Measurements from ENCODE around the gene ZNF639. TPM values are rescaled to one million over a fixed set of nuclear protein-coding genes. Genes with fewer than 3 reads are reported as not detected.

ZNF639 gene
- total RNA-seq, 1 donor from 2014 or later: 51.6 TPM

DNA sequence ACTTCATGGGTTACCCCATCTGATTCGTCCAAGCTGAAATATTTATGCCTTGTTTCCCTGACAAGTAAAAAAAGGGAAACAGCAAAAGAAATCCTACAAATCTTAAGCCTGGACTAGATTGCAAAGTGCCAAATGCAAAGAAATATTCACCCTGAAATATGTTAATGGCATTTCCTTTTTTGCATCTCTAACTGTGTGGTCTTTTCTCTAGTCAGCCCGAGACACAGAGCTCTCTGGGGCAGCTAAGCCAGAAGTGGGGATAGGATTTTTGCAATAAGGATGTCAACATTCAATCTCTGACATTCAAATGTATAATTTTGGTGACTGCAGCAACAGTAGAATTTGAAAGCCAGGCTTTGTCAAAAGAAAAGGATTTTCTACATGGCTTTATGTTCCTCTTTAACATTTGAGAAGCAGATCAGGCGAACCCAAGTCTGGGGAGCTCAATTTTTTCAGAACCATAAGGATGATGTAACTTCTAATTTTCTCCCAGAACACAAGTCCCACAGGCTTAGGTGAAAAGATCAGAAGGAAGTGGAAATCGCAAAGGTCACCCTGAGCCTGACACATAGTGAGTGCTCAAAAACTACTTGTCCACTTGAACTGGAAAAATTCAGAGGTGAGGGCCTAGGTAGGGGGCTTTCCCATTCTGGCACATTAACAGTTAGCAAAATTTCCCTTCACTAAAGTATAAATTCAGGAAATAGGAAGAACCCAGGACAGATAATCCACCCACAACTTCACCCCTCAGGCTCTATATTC, 43.7 kb upstream of the ZNF639 start:
- Histone ChIP-seq H3K4me3 (ENCODE audit: low read depth, low read length) (no peak overlapping the region), H3K36me3 (ENCODE audit: control insufficient read depth, insufficient read depth, low read length) (no peaks in the 10 kb centered on the region), H3K27me3 (ENCODE audit: control insufficient read depth, insufficient read depth, low read length) (no peaks in the 10 kb centered on the region)
- TF ChIP-seq, protein P1, sequence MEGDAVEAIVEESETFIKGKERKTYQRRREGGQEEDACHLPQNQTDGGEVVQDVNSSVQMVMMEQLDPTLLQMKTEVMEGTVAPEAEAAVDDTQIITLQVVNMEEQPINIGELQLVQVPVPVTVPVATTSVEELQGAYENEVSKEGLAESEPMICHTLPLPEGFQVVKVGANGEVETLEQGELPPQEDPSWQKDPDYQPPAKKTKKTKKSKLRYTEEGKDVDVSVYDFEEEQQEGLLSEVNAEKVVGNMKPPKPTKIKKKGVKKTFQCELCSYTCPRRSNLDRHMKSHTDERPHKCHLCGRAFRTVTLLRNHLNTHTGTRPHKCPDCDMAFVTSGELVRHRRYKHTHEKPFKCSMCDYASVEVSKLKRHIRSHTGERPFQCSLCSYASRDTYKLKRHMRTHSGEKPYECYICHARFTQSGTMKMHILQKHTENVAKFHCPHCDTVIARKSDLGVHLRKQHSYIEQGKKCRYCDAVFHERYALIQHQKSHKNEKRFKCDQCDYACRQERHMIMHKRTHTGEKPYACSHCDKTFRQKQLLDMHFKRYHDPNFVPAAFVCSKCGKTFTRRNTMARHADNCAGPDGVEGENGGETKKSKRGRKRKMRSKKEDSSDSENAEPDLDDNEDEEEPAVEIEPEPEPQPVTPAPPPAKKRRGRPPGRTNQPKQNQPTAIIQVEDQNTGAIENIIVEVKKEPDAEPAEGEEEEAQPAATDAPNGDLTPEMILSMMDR (IDR thresholded peaks at IDR 0.05; ENCODE audit: insufficient read depth, low read length, severe bottlenecking): no peak
- DNase-seq (ENCODE audit: low read depth) (no peak), FAIRE-seq (no peak)

DNA sequence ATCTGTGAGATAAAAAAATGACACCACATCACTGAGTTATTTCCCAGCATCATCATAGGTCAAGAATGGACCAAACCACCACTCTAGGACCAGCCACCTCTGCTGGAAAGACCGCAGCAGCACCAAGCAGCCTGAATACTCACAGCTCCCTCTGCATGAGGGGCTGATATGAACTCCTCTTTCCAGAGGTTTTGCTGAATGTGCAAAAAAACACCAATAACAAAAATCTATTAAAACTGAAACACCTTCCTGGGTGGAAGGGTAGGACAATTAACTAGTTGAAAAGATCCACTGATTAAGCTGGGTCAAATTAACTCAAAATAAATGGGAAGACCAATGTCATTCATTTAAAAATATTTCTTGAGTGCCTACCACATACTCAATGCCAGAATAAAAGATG, 43.0 kb upstream of the ZNF639 start:
- no peak for DNase-seq (ENCODE audit: low read depth)
- Histone ChIP-seq H3K36me3 (ENCODE audit: control insufficient read depth, insufficient read depth, low read length) (no peaks in the 10 kb centered on the region), H3K27me3 (ENCODE audit: control insufficient read depth, insufficient read depth, low read length) (no peaks in the 10 kb centered on the region), H3K4me3 (ENCODE audit: low read depth, low read length) (no peak overlapping the region)
- TF ChIP-seq, protein P1 (IDR thresholded peaks at IDR 0.05; ENCODE audit: insufficient read depth, low read length, severe bottlenecking): no peak
- FAIRE-seq: no peak

DNA sequence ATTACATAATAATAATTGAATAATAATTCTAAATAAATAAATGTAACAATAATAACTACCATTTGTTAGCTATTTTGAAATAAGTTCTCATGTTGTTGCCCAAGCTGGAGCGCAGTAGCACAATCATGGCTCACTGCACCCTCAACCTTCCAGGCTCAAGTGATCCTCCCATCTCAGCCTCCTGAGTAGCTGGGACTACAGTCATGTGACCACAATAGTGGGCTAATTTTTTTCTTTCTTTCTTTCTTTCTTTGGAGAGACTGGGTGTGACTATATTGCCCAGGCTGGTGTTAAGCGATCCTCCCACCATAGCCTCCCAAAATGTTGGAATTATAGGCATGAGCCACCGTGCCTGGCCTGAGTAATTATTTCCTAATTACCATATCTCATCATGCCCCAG, 41.0 kb upstream of the ZNF639 start:
- no peak for DNase-seq (ENCODE audit: low read depth)
- Histone ChIP-seq H3K27me3 (ENCODE audit: control insufficient read depth, insufficient read depth, low read length) (no peaks in the 10 kb centered on the region), H3K4me3 (ENCODE audit: low read depth, low read length) (no peak overlapping the region), H3K36me3 (ENCODE audit: control insufficient read depth, insufficient read depth, low read length) (no peaks in the 10 kb centered on the region)
- TF ChIP-seq, protein P1 (IDR thresholded peaks at IDR 0.05; ENCODE audit: insufficient read depth, low read length, severe bottlenecking): no peak
- FAIRE-seq: no peak

DNA sequence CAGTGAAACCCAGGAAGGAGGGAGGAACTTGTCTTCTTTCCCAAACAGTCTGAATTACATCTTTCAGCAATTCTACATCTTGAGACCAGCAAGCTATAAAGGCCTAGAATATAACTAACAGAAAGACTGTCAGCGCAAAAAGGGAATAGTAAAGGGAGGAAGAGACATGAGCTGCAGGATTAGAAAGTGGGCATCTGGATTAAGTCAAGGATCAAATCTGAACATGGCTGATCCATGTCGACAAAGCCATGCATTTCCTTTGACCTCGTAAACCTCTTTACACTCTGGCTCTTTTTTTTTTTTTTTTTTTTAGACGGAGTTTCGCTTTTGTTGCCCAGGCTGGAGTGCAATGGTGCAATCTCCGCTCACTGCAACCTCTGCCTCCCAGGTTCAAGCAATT, 36.5 kb upstream of the ZNF639 start:
- H3K27me3 ChIP-seq (ENCODE audit: control insufficient read depth, insufficient read depth, low read length): no peaks in the 10 kb centered on the region
- no peaks in the 10 kb centered on the region for H3K36me3 ChIP-seq (ENCODE audit: control insufficient read depth, insufficient read depth, low read length)
- H3K4me3 ChIP-seq (ENCODE audit: low read depth, low read length): no peak overlapping the region
- FAIRE-seq: no peak
- TF ChIP-seq, protein P1 (IDR thresholded peaks at IDR 0.05; ENCODE audit: insufficient read depth, low read length, severe bottlenecking): no peak
- DNase-seq (ENCODE audit: low read depth): no peak

DNA sequence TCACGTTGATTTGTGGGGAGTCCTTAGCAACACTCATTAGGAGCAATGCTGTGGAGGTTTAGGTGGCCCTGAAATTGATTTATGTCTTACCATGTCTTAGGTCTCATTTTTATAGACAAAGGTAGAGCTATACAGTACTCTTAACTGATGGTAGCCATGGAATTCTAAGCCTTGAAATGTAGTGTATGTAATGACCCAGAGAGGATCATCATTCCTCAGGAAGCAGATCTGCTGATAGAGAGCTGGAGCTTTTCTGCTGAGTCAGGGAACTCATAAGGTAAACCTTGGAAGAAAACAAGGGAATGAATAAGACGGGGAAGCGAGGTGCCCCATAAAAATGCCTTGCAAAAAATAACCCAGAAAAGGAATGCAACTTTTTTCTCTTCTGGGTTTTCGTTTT, 34.0 kb upstream of the ZNF639 start:
- FAIRE-seq (no peak), DNase-seq (ENCODE audit: low read depth) (no peak)
- Histone ChIP-seq H3K36me3 (ENCODE audit: control insufficient read depth, insufficient read depth, low read length) (no peaks in the 10 kb centered on the region), H3K4me3 (ENCODE audit: low read depth, low read length) (no peak overlapping the region), H3K27me3 (ENCODE audit: control insufficient read depth, insufficient read depth, low read length) (no peaks in the 10 kb centered on the region)
- TF ChIP-seq, protein P1 (IDR thresholded peaks at IDR 0.05; ENCODE audit: insufficient read depth, low read length, severe bottlenecking): no peak

DNA sequence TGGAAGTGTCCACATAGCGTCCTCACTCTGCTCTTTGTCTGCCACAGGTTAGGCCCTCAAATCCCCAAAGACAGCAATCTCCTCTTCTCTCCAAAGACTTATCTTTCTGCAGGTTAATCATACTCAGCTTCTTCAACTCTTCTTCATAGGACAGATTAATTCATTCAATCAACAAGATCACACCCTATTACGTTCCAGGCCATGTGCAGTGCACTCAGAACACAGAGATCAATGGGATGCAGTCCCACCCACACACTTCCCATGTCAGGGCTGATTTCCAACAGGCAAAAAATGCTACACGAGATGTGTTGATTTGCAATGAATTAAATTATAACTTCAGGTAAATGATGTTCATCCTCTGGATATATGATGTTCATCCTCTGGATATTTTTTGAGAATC, 33.5 kb upstream of the ZNF639 start:
- no peak overlapping the region for H3K4me3 ChIP-seq (ENCODE audit: low read depth, low read length)
- H3K27me3 ChIP-seq (ENCODE audit: control insufficient read depth, insufficient read depth, low read length): no peaks in the 10 kb centered on the region
- DNase-seq (ENCODE audit: low read depth) (no peak), FAIRE-seq (no peak)
- TF ChIP-seq, protein P1 (IDR thresholded peaks at IDR 0.05; ENCODE audit: insufficient read depth, low read length, severe bottlenecking): no peak
- no peaks in the 10 kb centered on the region for H3K36me3 ChIP-seq (ENCODE audit: control insufficient read depth, insufficient read depth, low read length)

Data from bronchial epithelial cell (primary cell).